ENCODE results near the gene SMC4. TPM values are rescaled to one million over a fixed set of nuclear protein-coding genes. Genes with fewer than 3 reads are reported as not detected.

Gene SMC4
- total and polyA plus RNA-seq, 10 of the 15 experiments (the other 5 are each of a cell fraction or from before 2014, with no cell fraction given), result 75.6 to 288 (median 136) TPM

GRCh38 chr3:160449636-160450598 lies 50.5 kb downstream of the SMC4 start, which contains the start of gene TRIM59 (continued):
- TF ChIP-seq SIN3A (IDR thresholded peaks at IDR 0.05; ENCODE audit: low read depth, low read length), result peak; percentile 67; the same call in 1 of the 2 replicates
- TF ChIP-seq POLR2AphosphoS2 (IDR thresholded peaks at IDR 0.05; ENCODE audit: low read depth, low read length), result peak; percentile 77; the same call in 1 of the 2 replicates
- peak; percentile 91 for TF ChIP-seq PML (IDR thresholded peaks at IDR 0.05; ENCODE audit: low read length)
- TF ChIP-seq TCF7 (IDR thresholded peaks at IDR 0.05; ENCODE audit: borderline replicate concordance), result no peak
- no peak for TF ChIP-seq NR2C1 (IDR thresholded peaks at IDR 0.05)
- TF ChIP-seq TCF3 (IDR thresholded peaks at IDR 0.05; ENCODE audit: borderline replicate concordance, insufficient read depth, low read depth, low read length), result 0 out of 2 replicates have a peak, but pooled peaks have one; percentile 48
- TF ChIP-seq SRF (IDR thresholded peaks at IDR 0.05; ENCODE audit: low read depth in 2 of 2, low read length in 2 of 2), result no peak
- TF ChIP-seq ZBTB4 (CRISPR knock-in tag; IDR thresholded peaks at IDR 0.05), result no peak
- TF ChIP-seq SPI1 (IDR thresholded peaks at IDR 0.05; ENCODE audit: borderline replicate concordance, insufficient read depth, low read depth, low read length), result peak; percentile 51; the same call in 1 of the 2 replicates
- TF ChIP-seq CHD1 (IDR thresholded peaks at IDR 0.05; ENCODE audit: low read depth, low read length), result no peak
- no peak for TF ChIP-seq IRF4 (IDR thresholded peaks at IDR 0.05; ENCODE audit: low read depth, low read length)
- TF ChIP-seq REST (IDR thresholded peaks at IDR 0.05; ENCODE audit: low read depth, low read length), result no peak
- no peak for TF ChIP-seq USF2 (IDR thresholded peaks at IDR 0.05; ENCODE audit: borderline replicate concordance, low read depth, low read length)
- TF ChIP-seq MYB (IDR thresholded peaks at IDR 0.05; ENCODE audit: borderline replicate concordance, low read depth, low read length), result no peak
- no peak for TF ChIP-seq HSF1 (IDR thresholded peaks at IDR 0.05; ENCODE audit: low read depth, low read length)
- peak; percentile 87 for TF ChIP-seq GATAD2B (conservative IDR thresholded peaks at IDR 0.05; ENCODE audit: low read depth)
- TF ChIP-seq YBX1 (IDR thresholded peaks at IDR 0.05), result no peak
- TF ChIP-seq NFXL1 (IDR thresholded peaks at IDR 0.05; ENCODE audit: borderline replicate concordance), result no peak
- no peak for TF ChIP-seq SREBF2 (IDR thresholded peaks at IDR 0.05; ENCODE audit: low read length)

Measured in GM12878 (cell line).